Measurements from ENCODE around the gene ELP5.
A peak's percentile ranks its signal among the peaks of the same experiment; 100 is the strongest.

GRCh38 chr17:7296189-7296861, 44.3 kb downstream of the ELP5 start:
- TF ChIP-seq, protein P1, sequence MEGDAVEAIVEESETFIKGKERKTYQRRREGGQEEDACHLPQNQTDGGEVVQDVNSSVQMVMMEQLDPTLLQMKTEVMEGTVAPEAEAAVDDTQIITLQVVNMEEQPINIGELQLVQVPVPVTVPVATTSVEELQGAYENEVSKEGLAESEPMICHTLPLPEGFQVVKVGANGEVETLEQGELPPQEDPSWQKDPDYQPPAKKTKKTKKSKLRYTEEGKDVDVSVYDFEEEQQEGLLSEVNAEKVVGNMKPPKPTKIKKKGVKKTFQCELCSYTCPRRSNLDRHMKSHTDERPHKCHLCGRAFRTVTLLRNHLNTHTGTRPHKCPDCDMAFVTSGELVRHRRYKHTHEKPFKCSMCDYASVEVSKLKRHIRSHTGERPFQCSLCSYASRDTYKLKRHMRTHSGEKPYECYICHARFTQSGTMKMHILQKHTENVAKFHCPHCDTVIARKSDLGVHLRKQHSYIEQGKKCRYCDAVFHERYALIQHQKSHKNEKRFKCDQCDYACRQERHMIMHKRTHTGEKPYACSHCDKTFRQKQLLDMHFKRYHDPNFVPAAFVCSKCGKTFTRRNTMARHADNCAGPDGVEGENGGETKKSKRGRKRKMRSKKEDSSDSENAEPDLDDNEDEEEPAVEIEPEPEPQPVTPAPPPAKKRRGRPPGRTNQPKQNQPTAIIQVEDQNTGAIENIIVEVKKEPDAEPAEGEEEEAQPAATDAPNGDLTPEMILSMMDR (IDR thresholded peaks at IDR 0.05): peak; percentile 93 to 96 (median 94)
- peak; percentile 42 to 87 (median 59) for TF ChIP-seq POLR2AphosphoS5 (IDR thresholded peaks at IDR 0.05)
- TF ChIP-seq POLR2A (IDR thresholded peaks at IDR 0.05): no peak
- TF ChIP-seq EP300 (IDR thresholded peaks at IDR 0.05): peak in 2 of 4 donors; percentile 78 to 92
